Smooth muscle cell (in vitro differentiated cells): ENCODE measurements around the gene RTP2. TPM values are rescaled to one million over a fixed set of nuclear protein-coding genes. Genes with fewer than 3 reads are reported as not detected.

Experiments
- DNase-seq: peaks from one replicate; lab custom pipeline; 2025; ENCODE audit not compliant: unreplicated experiment; lab: John Stamatoyannopoulos, UW
- H2AFZ ChIP-seq: fragments of 200-600 bp; sonication (generic); 2 replicates; pipeline ENCODE4 v1.6.0; 2016; ENCODE audit warnings: antibody characterized with exemption, low read depth, mild to moderate bottlenecking
- H3F3A ChIP-seq: fragments of 200-600 bp; sonication (generic); 2 replicates; pipeline ENCODE4 v1.6.0; 2017; ENCODE audit warnings: antibody characterized with exemption, low read depth
- H3K27ac ChIP-seq: fragments of 200-600 bp; sonication (generic); 2 replicates; pipeline ENCODE4 v1.5.1; 2016; ENCODE audit warnings: low read depth, mild to moderate bottlenecking
- H3K27me3 ChIP-seq: fragments of 200-600 bp; sonication (generic); 2 replicates; pipeline ENCODE4 v1.6.1; 2016; ENCODE audit warnings: low read depth, mild to moderate bottlenecking
- H3K36me3 ChIP-seq: fragments of 200-600 bp; sonication (generic); 2 replicates; pipeline ENCODE4 v1.5.1; 2016; ENCODE audit warnings: low read depth
- H3K4me1 ChIP-seq: fragments of 200-600 bp; sonication (generic); 2 replicates; pipeline ENCODE4 v1.5.1; 2016; ENCODE audit warnings: low read depth
- H3K4me2 ChIP-seq: fragments of 200-600 bp; sonication (generic); 2 replicates; pipeline ENCODE4 v1.6.0; 2016; ENCODE audit warnings: mild to moderate bottlenecking
- H3K4me3 ChIP-seq: fragments of 200-600 bp; sonication (generic); 2 replicates; pipeline ENCODE4 v1.5.1; 2016; ENCODE audit warnings: mild to moderate bottlenecking
- H3K79me2 ChIP-seq: fragments of 200-600 bp; sonication (generic); 2 replicates; pipeline ENCODE4 v1.6.0; 2016; ENCODE audit warnings: low read depth, mild to moderate bottlenecking
- H3K9ac ChIP-seq: fragments of 200-600 bp; sonication (generic); 2 replicates; pipeline ENCODE4 v1.6.0; 2016; ENCODE audit warnings: low read depth
- H3K9me3 ChIP-seq: fragments of 200-600 bp; sonication (generic); replicated peaks from 2 replicates; pipeline ENCODE4 v1.5.1; 2016; ENCODE audit warnings: low read depth
- H4K20me1 ChIP-seq: fragments of 200-600 bp; sonication (generic); 2 replicates; pipeline ENCODE4 v1.6.0; 2016; ENCODE audit warnings: low read depth
- CTCF ChIP-seq: fragments of 200-600 bp; sonication (generic); IDR thresholded peaks from 2 replicates; pipeline ENCODE4 v1.5.1; 2017; ENCODE audit warnings: borderline replicate concordance, mild to moderate bottlenecking, antibody characterized with exemption; ENCODE audit not compliant: insufficient read depth, poor library complexity, severe bottlenecking
- whole genome bisulfite sequencing: methylation state at CpG from one replicate; pipeline ENCODE4 v1.1.7; 2016; ENCODE audit warnings: low lambda C conversion rate; 5-methylcytosine and 5-hydroxymethylcytosine counted together
- polyA plus RNA-seq: library from polyadenylated mRNA; unstranded; fragments of >200 nt; fragmentation: Nextera tagmentation; extraction: Ambion mirVana; gene quantifications from 2 replicates; pipeline ENCODE4 v1.2.1, GENCODE V29; 2016
- total RNA-seq: library from RNA; depleted of rRNA; stranded (reverse); fragments of >200 nt; gene quantifications from 2 replicates; pipeline ENCODE4 v1.2.3, GENCODE V29; 2014

RTP2 gene
- total and polyA plus RNA-seq, 2 experiments from 2014 or later = not detected

- Histone ChIP-seq H3K4me1 (no peaks in the 10 kb centered on the region), H3K4me3 (no peak overlapping the region), H3K79me2 (no peaks in the 10 kb centered on the region), H4K20me1 (no peaks in the 10 kb centered on the region), H3K36me3 (no peaks in the 10 kb centered on the region), H3K4me2 (no peak overlapping the region), H3K9me3 (no peaks in the 10 kb centered on the region), H3F3A (peaks cover 4% of the 10 kb centered on the region), H3K27me3 (no peaks in the 10 kb centered on the region), H3K27ac (no peak overlapping the region), H3K9ac (no peak overlapping the region), H2AFZ (no peak overlapping the region)
- WGBS = 34% methylated on average over 7 of the region's 7 CpGs
- peak; percentile 43 for DNase-seq
- peak; percentile 85 for TF ChIP-seq CTCF
Observed at GRCh38 chr3:187679638-187680396, 22.5 kb downstream of the RTP2 start.

GRCh38 chr3:187678726-187679268, 23.6 kb downstream of the RTP2 start:
- no peaks in the 10 kb centered on the region for H3K36me3 ChIP-seq
- no peak overlapping the region for H3K4me3 ChIP-seq
- TF ChIP-seq CTCF = peak; percentile 79
- DNase-seq = no peak
- H3K4me1 ChIP-seq = no peaks in the 10 kb centered on the region
- H3K9ac ChIP-seq = no peak overlapping the region
- no peak overlapping the region for H3K27ac ChIP-seq
- no peaks in the 10 kb centered on the region for H3K9me3 ChIP-seq
- 14% methylated on average over 5 of the region's 5 CpGs for WGBS
- peak overlapping the region; percentile 33 for H3K4me2 ChIP-seq
- H3K27me3 ChIP-seq = no peaks in the 10 kb centered on the region
- H2AFZ ChIP-seq = no peak overlapping the region
- H3K79me2 ChIP-seq = no peaks in the 10 kb centered on the region
- no peaks in the 10 kb centered on the region for H4K20me1 ChIP-seq
- no peaks in the 10 kb centered on the region for H3F3A ChIP-seq

- no peak overlapping the region for H3K27ac ChIP-seq
- H3K36me3 ChIP-seq = no peaks in the 10 kb centered on the region
- H3K9me3 ChIP-seq = no peaks in the 10 kb centered on the region
- H3K79me2 ChIP-seq = no peaks in the 10 kb centered on the region
- no peak for DNase-seq
- H3K4me2 ChIP-seq = no peak overlapping the region
- H3K4me1 ChIP-seq = no peaks in the 10 kb centered on the region
- TF ChIP-seq CTCF = no peak
- H4K20me1 ChIP-seq = no peaks in the 10 kb centered on the region
- H3K4me3 ChIP-seq = no peak overlapping the region
- H3F3A ChIP-seq = no peaks in the 10 kb centered on the region
- no peaks in the 10 kb centered on the region for H3K27me3 ChIP-seq
- WGBS = 5% methylated on average over 1 of the region's 1 CpG
- H3K9ac ChIP-seq = no peak overlapping the region
- H2AFZ ChIP-seq = no peak overlapping the region
Observed at GRCh38 chr3:187677604-187678003, 24.8 kb downstream of the RTP2 start.
